ELF-1 (cell line): ENCODE data around the gene SLC25A23.
"Not testable (repeated sequence)": the region's sequence is repeated elsewhere in the genome, so short reads cannot be mapped to it uniquely, and the experiment has no call there.

Source experiments
- DNase-seq: peaks from one replicate; pipeline ENCODE4 v3.0.0-alpha.2; 2016; ENCODE audit warnings: low read depth, low spot score

SLC25A23 gene

GRCh38 chr19:6459262-6460098 is at the start of gene SLC25A23:
SLC25A23 (minus strand) TSS chr19:6459792; CDS start chr19:6459628, 164 bp downstream.
- no peak for DNase-seq

GRCh38 chr19:6508028-6508771 is 48.6 kb upstream of the SLC25A23 start:
- not testable (repeated sequence) for DNase-seq

- DNase-seq: no peak
Measured at GRCh38 chr19:6503407-6504201, 44.0 kb upstream of the SLC25A23 start.

- no peak for DNase-seq
Measured at GRCh38 chr19:6501740-6502648, 42.4 kb upstream of the SLC25A23 start, which contains the start of gene TUBB4A. TUBB4A (minus strand) TSS chr19:6502309; CDS start chr19:6502212, 97 bp downstream.

- no peak for DNase-seq
Measured at GRCh38 chr19:6500837-6501739, 41.5 kb upstream of the SLC25A23 start.

- no peak for DNase-seq
Measured at GRCh38 chr19:6499052-6499790, 39.6 kb upstream of the SLC25A23 start.

GRCh38 chr19:6498294-6499036 is 38.9 kb upstream of the SLC25A23 start:
- DNase-seq: peak; percentile 37

GRCh38 chr19:6495947-6496346 is 36.4 kb upstream of the SLC25A23 start:
- DNase-seq: no peak

- no peak for DNase-seq
Measured at GRCh38 chr19:6494438-6495036, 34.9 kb upstream of the SLC25A23 start.

GRCh38 chr19:6491802-6492592 is 32.4 kb upstream of the SLC25A23 start:
- no peak for DNase-seq

GRCh38 chr19:6490134-6490533 is 30.5 kb upstream of the SLC25A23 start:
- DNase-seq: no peak

- DNase-seq: no peak
Measured at GRCh38 chr19:6489278-6490061, 29.9 kb upstream of the SLC25A23 start.

- DNase-seq: no peak
Measured at GRCh38 chr19:6484831-6485230, 25.2 kb upstream of the SLC25A23 start.

- no peak for DNase-seq
Measured at GRCh38 chr19:6484230-6484629, 24.6 kb upstream of the SLC25A23 start.

GRCh38 chr19:6483235-6483634 is 23.6 kb upstream of the SLC25A23 start:
- DNase-seq: no peak

GRCh38 chr19:6482343-6482686 is 22.7 kb upstream of the SLC25A23 start:
- DNase-seq: no peak
